MG63 (cell line): Measurements from ENCODE around the gene ZSCAN9. TPM values are rescaled to one million over a fixed set of nuclear protein-coding genes. Genes with fewer than 3 reads are reported as not detected.

Experiments used
- DNase-seq: peaks from one replicate; pipeline ENCODE4 v3.0.0-alpha.2; 2020
- H3K27me3 ChIP-seq: fragments of 250-450 bp; sonication (Bioruptor Pico); 2 replicates; pipeline ENCODE4 v1.5.1; 2020; ENCODE audit warnings: mild to moderate bottlenecking, moderate library complexity
- H3K36me3 ChIP-seq: fragments of 250-450 bp; sonication (Bioruptor Pico); 2 replicates; pipeline ENCODE4 v1.5.1; 2020; ENCODE audit warnings: mild to moderate bottlenecking, moderate library complexity
- H3K4me3 ChIP-seq: fragments of 250-450 bp; sonication (Bioruptor Pico); 2 replicates; pipeline ENCODE4 v1.5.1; 2020; ENCODE audit warnings: mild to moderate bottlenecking, moderate library complexity
- H3K9me3 ChIP-seq: fragments of 250-450 bp; sonication (Bioruptor Pico); 2 replicates; pipeline ENCODE4 v1.5.1; 2020; ENCODE audit warnings: mild to moderate bottlenecking, moderate library complexity
- total RNA-seq: library from RNA; depleted of rRNA; stranded (reverse); fragments of >200 nt; shearing (Covaris generic); gene quantifications from 2 replicates; pipeline ENCODE4 v1.2.3, GENCODE V29; 2014; ENCODE audit warnings: low replicate concordance

Gene ZSCAN9
- total RNA-seq, 1 experiment from 2014 or later = 6.8 TPM

- no peak for DNase-seq
- H3K27me3 ChIP-seq = no peaks in the 10 kb centered on the region
- H3K4me3 ChIP-seq = no peak overlapping the region
- no peaks in the 10 kb centered on the region for H3K36me3 ChIP-seq
- H3K9me3 ChIP-seq = no peaks in the 10 kb centered on the region
Measured at GRCh38 chr6:28215425-28215824, 9.7 kb upstream of the ZSCAN9 start.

GRCh38 chr6:28217890-28218289 is 7.2 kb upstream of the ZSCAN9 start:
- DNase-seq = no peak
- Histone ChIP-seq H3K36me3 (no peaks in the 10 kb centered on the region), H3K4me3 (no peak overlapping the region), H3K27me3 (no peaks in the 10 kb centered on the region), H3K9me3 (no peaks in the 10 kb centered on the region)

GRCh38 chr6:28218312-28219248 is 6.5 kb upstream of the ZSCAN9 start:
- peak; percentile 75 for DNase-seq

GRCh38 chr6:28220257-28221133 is 4.6 kb upstream of the ZSCAN9 start:
- Histone ChIP-seq H3K27me3 (no peaks in the 10 kb centered on the region), H3K9me3 (no peaks in the 10 kb centered on the region), H3K4me3 (no peak overlapping the region), H3K36me3 (no peaks in the 10 kb centered on the region)
- no peak for DNase-seq

More at GRCh38 chr6:28218312-28219248, 6.5 kb upstream of the ZSCAN9 start:
- Histone ChIP-seq H3K36me3 (no peaks in the 10 kb centered on the region), H3K9me3 (no peaks in the 10 kb centered on the region), H3K27me3 (no peaks in the 10 kb centered on the region), H3K4me3 (peak overlapping the region; percentile 54)

GRCh38 chr6:28224131-28225055 is 682 bp upstream of the ZSCAN9 start:
- H3K9me3 ChIP-seq = no peaks in the 10 kb centered on the region
- peaks cover 16% of the 10 kb centered on the region for H3K36me3 ChIP-seq
- no peaks in the 10 kb centered on the region for H3K27me3 ChIP-seq
- peak overlapping the region; percentile 71 for H3K4me3 ChIP-seq
- DNase-seq = no peak

GRCh38 chr6:28226460-28226859 is 1.4 kb downstream of the ZSCAN9 start:
- H3K4me3 ChIP-seq = no peak overlapping the region
- no peaks in the 10 kb centered on the region for H3K27me3 ChIP-seq
- no peak for DNase-seq
- peaks cover 27% of the 10 kb centered on the region for H3K36me3 ChIP-seq
- no peaks in the 10 kb centered on the region for H3K9me3 ChIP-seq

GRCh38 chr6:28232785-28233184 is 7.7 kb downstream of the ZSCAN9 start:
- peaks cover 27% of the 10 kb centered on the region for H3K36me3 ChIP-seq
- DNase-seq = no peak
- H3K27me3 ChIP-seq = no peaks in the 10 kb centered on the region
- H3K9me3 ChIP-seq = no peaks in the 10 kb centered on the region
- no peak overlapping the region for H3K4me3 ChIP-seq

- H3K9me3 ChIP-seq = no peaks in the 10 kb centered on the region
- H3K27me3 ChIP-seq = no peaks in the 10 kb centered on the region
- DNase-seq = no peak
- peaks cover 4% of the 10 kb centered on the region for H3K36me3 ChIP-seq
- no peak overlapping the region for H3K4me3 ChIP-seq
Measured at GRCh38 chr6:28235912-28236452, 10.9 kb downstream of the ZSCAN9 start.

GRCh38 chr6:28239636-28240035 is 14.6 kb downstream of the ZSCAN9 start:
- no peak for DNase-seq
- Histone ChIP-seq H3K36me3 (0 out of 2 replicates have a peak, but pooled peaks cover 2% of the 10 kb centered on the region), H3K27me3 (no peaks in the 10 kb centered on the region), H3K9me3 (no peaks in the 10 kb centered on the region), H3K4me3 (no peak overlapping the region)

GRCh38 chr6:28240471-28240870 is 15.4 kb downstream of the ZSCAN9 start:
- 0 out of 2 replicates have a peak, but pooled peaks cover 2% of the 10 kb centered on the region for H3K36me3 ChIP-seq
- H3K4me3 ChIP-seq = no peak overlapping the region
- DNase-seq = no peak
- H3K9me3 ChIP-seq = no peaks in the 10 kb centered on the region
- H3K27me3 ChIP-seq = no peaks in the 10 kb centered on the region

GRCh38 chr6:28243946-28244345 is 18.9 kb downstream of the ZSCAN9 start:
- Histone ChIP-seq H3K9me3 (no peaks in the 10 kb centered on the region), H3K36me3 (0 out of 2 replicates have a peak, but pooled peaks cover 2% of the 10 kb centered on the region), H3K27me3 (no peaks in the 10 kb centered on the region), H3K4me3 (no peak overlapping the region)
- no peak for DNase-seq

GRCh38 chr6:28245206-28245941 is 20.3 kb downstream of the ZSCAN9 start:
- DNase-seq = no peak
- H3K27me3 ChIP-seq = no peaks in the 10 kb centered on the region

GRCh38 chr6:28248916-28249315 is 23.8 kb downstream of the ZSCAN9 start:
- Histone ChIP-seq H3K36me3 (0 out of 2 replicates have a peak, but pooled peaks cover 4% of the 10 kb centered on the region), H3K4me3 (no peak overlapping the region), H3K27me3 (no peaks in the 10 kb centered on the region), H3K9me3 (no peaks in the 10 kb centered on the region)
- DNase-seq = no peak

More at GRCh38 chr6:28245206-28245941, 20.3 kb downstream of the ZSCAN9 start:
- no peak overlapping the region for H3K4me3 ChIP-seq
- H3K36me3 ChIP-seq = 0 out of 2 replicates have a peak, but pooled peaks cover 4% of the 10 kb centered on the region
- no peaks in the 10 kb centered on the region for H3K9me3 ChIP-seq

- Histone ChIP-seq H3K4me3 (peak overlapping the region; percentile 79), H3K36me3 (0 out of 2 replicates have a peak, but pooled peaks cover 2% of the 10 kb centered on the region)
- DNase-seq = no peak
Measured at GRCh38 chr6:28250747-28251146, 25.7 kb downstream of the ZSCAN9 start.

GRCh38 chr6:28251661-28252008 is 26.6 kb downstream of the ZSCAN9 start:
- no peak for DNase-seq
- Histone ChIP-seq H3K4me3 (peak overlapping the region; percentile 79), H3K36me3 (0 out of 2 replicates have a peak, but pooled peaks cover 2% of the 10 kb centered on the region), H3K9me3 (no peaks in the 10 kb centered on the region), H3K27me3 (no peaks in the 10 kb centered on the region)

More at GRCh38 chr6:28250747-28251146, 25.7 kb downstream of the ZSCAN9 start:
- H3K9me3 ChIP-seq = no peaks in the 10 kb centered on the region
- H3K27me3 ChIP-seq = no peaks in the 10 kb centered on the region
